K562 (cell line): ENCODE measurements around the gene STK26. TPM values are rescaled to one million over a fixed set of nuclear protein-coding genes. Genes with fewer than 3 reads are reported as not detected.

Source experiments
- GTF2B ChIP-seq: IDR thresholded peaks from 2 replicates; pipeline ENCODE4 v1.6.1; 2011; ENCODE audit not compliant: insufficient read length; ENCODE audit errors: extremely low read depth
- MNT ChIP-seq, 2 experiments: fragments of 450-650 bp; conservative IDR thresholded peaks; 2 replicates each; pipeline ENCODE4 v1.6.1; 2017; ENCODE audit warnings: mild to moderate bottlenecking in 2 of 2, moderate library complexity in 2 of 2
- REST ChIP-seq, 2 experiments: fragments of 450-650 bp; formaldehyde crosslinking in 1 of 2; IDR thresholded peaks; 2 replicates each; pipeline versions ENCODE4 v1.4.0 to v1.6.1; 2014 to 2020; ENCODE audit warnings: mild to moderate bottlenecking in 2 of 2, borderline replicate concordance in 1 of 2, low read depth in 1 of 2
- RREB1 ChIP-seq: fragments of 250-450 bp; sonication (Bioruptor Pico); IDR thresholded peaks from 2 replicates; pipeline ENCODE4 v1.4.0; 2020
- ZNF3 ChIP-seq: fragments of 250-450 bp; sonication (Bioruptor Pico); IDR thresholded peaks from 2 replicates; pipeline ENCODE4 v1.5.0; 2021; ENCODE audit warnings: mild to moderate bottlenecking, moderate library complexity
- polyA plus RNA-seq, 8 experiments: library from polyadenylated mRNA; depleted of rRNA in 4 of 8; stranded (reverse) in 5 of 8; unstranded in 3 of 8; fragments of >200 nt; fragmentation: Nextera tagmentation in 2 of 8; fragmentation: Illumina TruSeq in 1 of 8; extraction: Ambion mirVana in 2 of 8; extraction: Trizol in 1 of 8; gene quantifications; 2 replicates each; pipeline versions ENCODE4 v1.2.1 to v1.2.3, GENCODE V29; 2011 to 2014; ENCODE audit warnings: inconsistent platforms in 1 of 8, missing spikeins in 1 of 8
- total RNA-seq, 7 experiments: library from RNA; depleted of rRNA in 6 of 7; stranded (reverse); fragments of >200 nt in 6 of 7; fragmentation: Illumina TruSeq in 2 of 7; extraction: Trizol in 2 of 7; gene quantifications; 2 replicates each; pipeline versions ENCODE4 v1.2.1 to v1.2.3, GENCODE V29; 2011 to 2021; ENCODE audit warnings: low replicate concordance in 1 of 7

Gene STK26
- total and polyA plus RNA-seq, 9 of the 15 experiments (the other 6 are each of a cell fraction or from before 2014, with no cell fraction given), result 28.1 to 72.9 (median 50.1) TPM

GRCh38 chrX:132022967-132023895 is at the start of gene STK26 (continued):
- TF ChIP-seq ZNF3 (CRISPR knock-in tag) (no peak), REST (IDR thresholded peaks at IDR 0.05; ENCODE audit: borderline replicate concordance) (peak; percentile 67), REST (CRISPR knock-in tag; IDR thresholded peaks at IDR 0.05; ENCODE audit: low read depth) (no peak), GTF2B (peak; percentile 7), MNT (conservative IDR thresholded peaks at IDR 0.05) (peak; percentile 41 to 66), RREB1 (CRISPR knock-in tag) (no peak)
